Tibial nerve (tissue), 4 donors: Measurements from ENCODE around the gene ASCL5. TPM values are rescaled to one million over a fixed set of nuclear protein-coding genes. Genes with fewer than 3 reads are reported as not detected.
A peak's percentile ranks its signal among the peaks of the same experiment; 100 is the strongest.

Source experiments
- DNase-seq, 2 donors: peaks; one replicate each; pipeline ENCODE4 v3.0.0-alpha.2; 2019; ENCODE audit warnings: low spot score in 2 of 2
- H3K27ac ChIP-seq, 4 donors: fragments of 200-600 bp; sonication (generic) in 3 of 4; one replicate each; pipeline ENCODE4 v1.5.1; 2017 to 2019; ENCODE audit warnings: mild to moderate bottlenecking in 1 of 4
- H3K27me3 ChIP-seq, 2 donors: fragments of 200-600 bp; sonication (generic) in 1 of 2; one replicate each; pipeline versions ENCODE4 v1.5.1 to v1.6.0; 2017 to 2019
- H3K36me3 ChIP-seq, 3 donors: fragments of 200-600 bp; sonication (generic); one replicate each; pipeline ENCODE4 v1.5.1; 2018 to 2019
- H3K4me1 ChIP-seq, 4 donors: fragments of 200-600 bp; sonication (generic) in 3 of 4; one replicate each; pipeline ENCODE4 v1.5.1; 2017 to 2019
- H3K4me3 ChIP-seq, 4 donors: fragments of 200-600 bp; sonication (generic) in 3 of 4; one replicate each; pipeline ENCODE4 v1.5.1; 2017 to 2019; ENCODE audit warnings: mild to moderate bottlenecking in 1 of 4, moderate library complexity in 1 of 4
- H3K9me3 ChIP-seq, 4 donors: fragments of 200-600 bp; sonication (generic) in 3 of 4; one replicate each; pipeline ENCODE4 v1.5.1; 2017 to 2019
- EP300 ChIP-seq, 2 donors: sonication (generic); formaldehyde crosslinking; IDR thresholded peaks; one replicate each; pipeline ENCODE4 v1.6.1; 2017; ENCODE audit warnings: antibody characterized with exemption in 2 of 2, mild to moderate bottlenecking in 1 of 2
- POLR2A ChIP-seq, 2 donors: fragments of 450-650 bp; IDR thresholded peaks; one replicate each; pipeline ENCODE4 v1.6.1; 2017; ENCODE audit warnings: antibody characterized with exemption in 2 of 2, mild to moderate bottlenecking in 2 of 2, moderate library complexity in 2 of 2
- WGBS, 2 donors: methylation state at CpG; one replicate each; pipeline ENCODE4 v1.1.5; 2018; 5-methylcytosine and 5-hydroxymethylcytosine counted together
- total RNA-seq, 4 donors: library from RNA; depleted of rRNA; stranded (reverse); fragments of >200 nt; gene quantifications; one replicate each; pipeline ENCODE4 v1.1.0, GENCODE V29; 2016
- TF ChIP-seq, protein P1 (sequence below), 5 experiments: fragments of 200-600 bp in 3 of 5; fragments of 450-650 bp in 2 of 5; sonication (generic) in 3 of 5; IDR thresholded peaks; one replicate each; pipeline ENCODE4 v1.5.1; 2016 to 2019; ENCODE audit warnings: antibody characterized with exemption in 5 of 5, mild to moderate bottlenecking in 3 of 5, moderate library complexity in 2 of 5

Gene ASCL5
- total RNA-seq, 4 donors from 2014 or later = not detected

GRCh38 chr1:201157949-201158348 lies 31.0 kb upstream of the ASCL5 start:
- TF ChIP-seq, protein P1, sequence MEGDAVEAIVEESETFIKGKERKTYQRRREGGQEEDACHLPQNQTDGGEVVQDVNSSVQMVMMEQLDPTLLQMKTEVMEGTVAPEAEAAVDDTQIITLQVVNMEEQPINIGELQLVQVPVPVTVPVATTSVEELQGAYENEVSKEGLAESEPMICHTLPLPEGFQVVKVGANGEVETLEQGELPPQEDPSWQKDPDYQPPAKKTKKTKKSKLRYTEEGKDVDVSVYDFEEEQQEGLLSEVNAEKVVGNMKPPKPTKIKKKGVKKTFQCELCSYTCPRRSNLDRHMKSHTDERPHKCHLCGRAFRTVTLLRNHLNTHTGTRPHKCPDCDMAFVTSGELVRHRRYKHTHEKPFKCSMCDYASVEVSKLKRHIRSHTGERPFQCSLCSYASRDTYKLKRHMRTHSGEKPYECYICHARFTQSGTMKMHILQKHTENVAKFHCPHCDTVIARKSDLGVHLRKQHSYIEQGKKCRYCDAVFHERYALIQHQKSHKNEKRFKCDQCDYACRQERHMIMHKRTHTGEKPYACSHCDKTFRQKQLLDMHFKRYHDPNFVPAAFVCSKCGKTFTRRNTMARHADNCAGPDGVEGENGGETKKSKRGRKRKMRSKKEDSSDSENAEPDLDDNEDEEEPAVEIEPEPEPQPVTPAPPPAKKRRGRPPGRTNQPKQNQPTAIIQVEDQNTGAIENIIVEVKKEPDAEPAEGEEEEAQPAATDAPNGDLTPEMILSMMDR (IDR thresholded peaks at IDR 0.05) = no peak
- no peak for TF ChIP-seq POLR2A (IDR thresholded peaks at IDR 0.05)
- no peak for TF ChIP-seq EP300 (IDR thresholded peaks at IDR 0.05)
- Histone ChIP-seq H3K4me3 (no peak overlapping the region), H3K27ac (no peak overlapping the region), H3K9me3 (no peaks in the 10 kb centered on the region), H3K36me3 (no peaks in the 10 kb centered on the region), H3K4me1 (peaks cover 0 to 16% (median 11%) of the 10 kb centered on the region in 4 donors), H3K27me3 (no peaks in the 10 kb centered on the region)
- 90% methylated on average over 2 of the region's 2 CpGs for WGBS, 2 donors
- DNase-seq = no peak

DNA sequence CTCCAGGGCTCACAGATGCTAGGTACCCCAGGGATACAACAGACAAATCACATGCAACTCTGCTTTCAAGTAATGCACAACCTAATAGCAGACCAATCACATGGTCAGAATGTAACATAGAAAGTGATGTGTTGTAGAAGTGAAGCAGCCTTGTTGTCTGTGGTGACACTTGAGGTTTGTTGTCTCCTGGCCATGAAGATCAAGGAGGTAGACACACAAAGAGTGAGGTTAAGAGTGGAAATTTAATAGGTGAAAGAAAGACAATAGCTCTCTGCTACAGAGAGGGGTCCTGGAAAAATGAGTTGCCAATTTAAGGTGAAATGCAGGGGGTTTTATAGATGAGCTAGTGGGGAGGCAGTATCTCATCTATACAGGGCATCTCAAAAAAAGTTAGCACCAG lies 29.8 kb upstream of the ASCL5 start:
- no peak overlapping the region for H3K27ac ChIP-seq
- no peaks in the 10 kb centered on the region for H3K9me3 ChIP-seq
- TF ChIP-seq POLR2A (IDR thresholded peaks at IDR 0.05) (no peak), EP300 (IDR thresholded peaks at IDR 0.05) (no peak)
- TF ChIP-seq, protein P1 (IDR thresholded peaks at IDR 0.05) = no peak
- no peaks in the 10 kb centered on the region for H3K27me3 ChIP-seq
- no peak for DNase-seq
- no peak overlapping the region for H3K4me3 ChIP-seq
- H3K36me3 ChIP-seq = peaks cover 0 to 2% (median 0%) of the 10 kb centered on the region in 3 donors
- H3K4me1 ChIP-seq = peaks cover 0 to 21% (median 13%) of the 10 kb centered on the region in 4 donors

- Histone ChIP-seq H3K36me3 (peaks cover 0 to 7% (median 0%) of the 10 kb centered on the region in 3 donors), H3K4me3 (no peak overlapping the region), H3K4me1 (peaks cover 0 to 21% (median 13%) of the 10 kb centered on the region in 4 donors), H3K9me3 (no peaks in the 10 kb centered on the region), H3K27me3 (no peaks in the 10 kb centered on the region), H3K27ac (no peak overlapping the region)
- 87 to 89% methylated on average over 3 of the region's 3 CpGs for WGBS, 2 donors
- TF ChIP-seq, protein P1 (IDR thresholded peaks at IDR 0.05) = no peak
- TF ChIP-seq EP300 (IDR thresholded peaks at IDR 0.05) (no peak), POLR2A (IDR thresholded peaks at IDR 0.05) (no peak)
- DNase-seq = no peak
These were observed 29.4 kb upstream of the ASCL5 start for GRCh38 chr1:201156346-201156745.

DNA sequence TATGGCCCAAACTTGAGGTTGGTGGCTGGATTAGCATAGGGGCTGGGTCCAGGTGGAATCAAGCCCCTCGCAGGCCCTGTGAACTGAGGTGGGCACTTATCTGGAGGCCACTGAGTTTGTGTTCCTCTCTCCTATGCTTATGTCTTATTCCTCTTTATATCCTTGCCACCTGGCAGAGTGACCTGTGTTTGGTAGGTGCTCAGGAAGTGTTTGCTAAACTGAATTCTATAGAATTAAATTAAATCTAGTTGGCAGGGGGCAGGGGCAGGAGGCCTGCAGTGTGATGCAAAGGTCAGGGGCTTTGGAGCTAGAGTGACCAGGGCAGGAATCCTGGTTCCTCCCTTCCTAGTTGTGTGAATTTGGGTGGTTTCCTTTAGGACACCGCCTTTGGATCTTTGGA lies 28.4 kb upstream of the ASCL5 start:
- Histone ChIP-seq H3K4me1 (peaks cover 0 to 21% (median 13%) of the 10 kb centered on the region in 4 donors), H3K9me3 (no peaks in the 10 kb centered on the region), H3K4me3 (no peak overlapping the region), H3K36me3 (peaks cover 0 to 17% (median 0%) of the 10 kb centered on the region in 3 donors), H3K27ac (peak overlapping the region in 1 of 4 donors; percentile 66), H3K27me3 (no peaks in the 10 kb centered on the region)
- DNase-seq = no peak
- TF ChIP-seq, protein P1 (IDR thresholded peaks at IDR 0.05) = no peak
- TF ChIP-seq EP300 (IDR thresholded peaks at IDR 0.05) = no peak
- TF ChIP-seq POLR2A (IDR thresholded peaks at IDR 0.05) = no peak
- WGBS, 2 donors = 95 to 97% methylated on average over 2 of the region's 2 CpGs

- no peaks in the 10 kb centered on the region for H3K27me3 ChIP-seq
- peaks cover 0 to 25% (median 13%) of the 10 kb centered on the region in 4 donors for H3K4me1 ChIP-seq
- no peaks in the 10 kb centered on the region for H3K9me3 ChIP-seq
- peak; percentile 97 to 98 for DNase-seq
- peak within 1 kb of the TSS; percentile 53 to 87 (median 74) for H3K27ac ChIP-seq
- TF ChIP-seq EP300 (IDR thresholded peaks at IDR 0.05) (peak in 1 of 2 donors; percentile 81), POLR2A (IDR thresholded peaks at IDR 0.05) (peak in 1 of 2 donors; percentile 63)
- TF ChIP-seq, protein P1 (IDR thresholded peaks at IDR 0.05) = no peak
- WGBS, 2 donors = 4 to 7% methylated on average over 27 of the region's 31 CpGs
- H3K36me3 ChIP-seq = peaks cover 0 to 24% (median 0%) of the 10 kb centered on the region in 3 donors
- H3K4me3 ChIP-seq = peak within 1 kb of the TSS; percentile 73 to 93 (median 82)
These were observed 27.6 kb upstream of the ASCL5 start, which contains the start of gene TMEM9 for GRCh38 chr1:201154389-201155165. Gene TMEM9, minus strand, starts transcription at chr1:201154474. Its CDS starts 551 bp downstream, at chr1:201153923.
